ENCODE results near the gene TIMM29.
"Not testable (repeated sequence)": the region's sequence is repeated elsewhere in the genome, so short reads cannot be mapped to it uniquely, and the experiment has no call there.

TIMM29 gene

GRCh38 chr19:10946958-10947657, 18.5 kb downstream of the TIMM29 start:
- Mint-ChIP-seq H3K27me3 (no peaks in the 10 kb centered on the region), H3K4me3 (no peak overlapping the region), H3K9me3 (no peaks in the 10 kb centered on the region), H3K36me3 (ENCODE audit: low read depth) (no peaks in the 10 kb centered on the region), H3K27ac (no peak overlapping the region), H3K4me1 (peaks cover 5% of the 10 kb centered on the region)
- DNase-seq (no peak), ATAC-seq (no peak)

- no peak for ATAC-seq
- H3K4me3 Mint-ChIP-seq: no peak overlapping the region
- H3K27me3 Mint-ChIP-seq: no peaks in the 10 kb centered on the region
- no peaks in the 10 kb centered on the region for H3K36me3 Mint-ChIP-seq (ENCODE audit: low read depth)
- peaks cover 5% of the 10 kb centered on the region for H3K4me1 Mint-ChIP-seq
- no peaks in the 10 kb centered on the region for H3K9me3 Mint-ChIP-seq
- H3K27ac Mint-ChIP-seq: no peak overlapping the region
- no peak for DNase-seq
Observed at GRCh38 chr19:10952809-10953208, 24.2 kb downstream of the TIMM29 start.

- not testable (repeated sequence) for DNase-seq, ATAC-seq, H3K9me3 Mint-ChIP-seq, H3K27me3 Mint-ChIP-seq
- Mint-ChIP-seq H3K4me1 (peaks cover 41% of the 10 kb centered on the region), H3K4me3 (peak overlapping the region; percentile 84), H3K36me3 (ENCODE audit: low read depth) (peaks cover 14% of the 10 kb centered on the region), H3K27ac (peak overlapping the region; percentile 93)
Observed at GRCh38 chr19:10959277-10959968, 30.8 kb downstream of the TIMM29 start.

GRCh38 chr19:10960314-10961072, 31.9 kb downstream of the TIMM29 start, which contains the start of gene SMARCA4:
SMARCA4 (plus strand) TSS chr19:10961030; CDS start chr19:10984152, 23,122 bp downstream.
- H3K27ac Mint-ChIP-seq: peak within 1 kb of the TSS; percentile 93

GRCh38 chr19:10961073-10961860, 32.7 kb downstream of the TIMM29 start:
- H3K9me3 Mint-ChIP-seq: no peaks in the 10 kb centered on the region
- peak; percentile 13 for ATAC-seq
- DNase-seq: no peak

More at GRCh38 chr19:10960314-10961072, 31.9 kb downstream of the TIMM29 start, which contains the start of gene SMARCA4:
- Mint-ChIP-seq H3K9me3 (no peaks in the 10 kb centered on the region), H3K36me3 (ENCODE audit: low read depth) (peaks cover 14% of the 10 kb centered on the region), H3K27me3 (no peaks in the 10 kb centered on the region), H3K4me3 (peak within 1 kb of the TSS; percentile 94), H3K4me1 (peaks cover 46% of the 10 kb centered on the region)
- DNase-seq (peak; percentile 99), ATAC-seq (peak; percentile 61)

GRCh38 chr19:10962863-10963262, 34.3 kb downstream of the TIMM29 start:
- peak overlapping the region; percentile 94 for H3K4me3 Mint-ChIP-seq
- no peaks in the 10 kb centered on the region for H3K27me3 Mint-ChIP-seq
- DNase-seq (no peak), ATAC-seq (no peak)
- H3K36me3 Mint-ChIP-seq (ENCODE audit: low read depth): peaks cover 14% of the 10 kb centered on the region
- peak overlapping the region; percentile 72 for H3K27ac Mint-ChIP-seq
- H3K9me3 Mint-ChIP-seq: no peaks in the 10 kb centered on the region
- peaks cover 54% of the 10 kb centered on the region for H3K4me1 Mint-ChIP-seq

More at GRCh38 chr19:10961073-10961860, 32.7 kb downstream of the TIMM29 start:
- peak overlapping the region; percentile 94 for H3K4me3 Mint-ChIP-seq
- H3K27ac Mint-ChIP-seq: peak overlapping the region; percentile 89
- H3K4me1 Mint-ChIP-seq: peaks cover 48% of the 10 kb centered on the region
- peaks cover 14% of the 10 kb centered on the region for H3K36me3 Mint-ChIP-seq (ENCODE audit: low read depth)
- H3K27me3 Mint-ChIP-seq: no peaks in the 10 kb centered on the region

- Mint-ChIP-seq H3K27me3 (no peaks in the 10 kb centered on the region), H3K4me3 (peak overlapping the region; percentile 94), H3K36me3 (ENCODE audit: low read depth) (peaks cover 14% of the 10 kb centered on the region), H3K4me1 (peaks cover 63% of the 10 kb centered on the region), H3K27ac (peak overlapping the region; percentile 75), H3K9me3 (no peaks in the 10 kb centered on the region)
- ATAC-seq (no peak), DNase-seq (no peak)
Observed at GRCh38 chr19:10963865-10964264, 35.3 kb downstream of the TIMM29 start.

GRCh38 chr19:10964903-10965302, 36.3 kb downstream of the TIMM29 start:
- H3K27ac Mint-ChIP-seq: no peak overlapping the region
- DNase-seq: no peak

GRCh38 chr19:10965398-10965797, 36.8 kb downstream of the TIMM29 start:
- no peaks in the 10 kb centered on the region for H3K27me3 Mint-ChIP-seq
- peaks cover 65% of the 10 kb centered on the region for H3K4me1 Mint-ChIP-seq
- no peak overlapping the region for H3K27ac Mint-ChIP-seq
- H3K9me3 Mint-ChIP-seq: no peaks in the 10 kb centered on the region
- H3K4me3 Mint-ChIP-seq: no peak overlapping the region
- H3K36me3 Mint-ChIP-seq (ENCODE audit: low read depth): peaks cover 14% of the 10 kb centered on the region
- ATAC-seq (no peak), DNase-seq (no peak)

More at GRCh38 chr19:10964903-10965302, 36.3 kb downstream of the TIMM29 start:
- H3K36me3 Mint-ChIP-seq (ENCODE audit: low read depth): peaks cover 14% of the 10 kb centered on the region
- H3K27me3 Mint-ChIP-seq: no peaks in the 10 kb centered on the region
- H3K4me1 Mint-ChIP-seq: peaks cover 64% of the 10 kb centered on the region
- no peak for ATAC-seq
- no peaks in the 10 kb centered on the region for H3K9me3 Mint-ChIP-seq
- no peak overlapping the region for H3K4me3 Mint-ChIP-seq

- no peak overlapping the region for H3K4me3 Mint-ChIP-seq
- H3K9me3 Mint-ChIP-seq: no peaks in the 10 kb centered on the region
- ATAC-seq: no peak
- DNase-seq: no peak
- no peaks in the 10 kb centered on the region for H3K27me3 Mint-ChIP-seq
- peaks cover 61% of the 10 kb centered on the region for H3K4me1 Mint-ChIP-seq
- H3K36me3 Mint-ChIP-seq (ENCODE audit: low read depth): peaks cover 10% of the 10 kb centered on the region
- no peak overlapping the region for H3K27ac Mint-ChIP-seq
Observed at GRCh38 chr19:10966809-10967208, 38.2 kb downstream of the TIMM29 start.

- ATAC-seq: no peak
- Mint-ChIP-seq H3K4me1 (peaks cover 51% of the 10 kb centered on the region), H3K27ac (no peak overlapping the region)
Observed at GRCh38 chr19:10968527-10969135, 40.0 kb downstream of the TIMM29 start.

GRCh38 chr19:10971107-10971726, 42.6 kb downstream of the TIMM29 start:
- no peak overlapping the region for H3K4me3 Mint-ChIP-seq
- no peaks in the 10 kb centered on the region for H3K27me3 Mint-ChIP-seq
- H3K36me3 Mint-ChIP-seq (ENCODE audit: low read depth): peaks cover 8% of the 10 kb centered on the region
- H3K4me1 Mint-ChIP-seq: peaks cover 48% of the 10 kb centered on the region
- no peaks in the 10 kb centered on the region for H3K9me3 Mint-ChIP-seq
- ATAC-seq (no peak), DNase-seq (no peak)
- H3K27ac Mint-ChIP-seq: no peak overlapping the region

More at GRCh38 chr19:10968527-10969135, 40.0 kb downstream of the TIMM29 start:
- Mint-ChIP-seq H3K27me3 (no peaks in the 10 kb centered on the region), H3K4me3 (no peak overlapping the region), H3K36me3 (ENCODE audit: low read depth) (peaks cover 9% of the 10 kb centered on the region), H3K9me3 (no peaks in the 10 kb centered on the region)
- no peak for DNase-seq

- ATAC-seq: no peak
- Mint-ChIP-seq H3K9me3 (no peaks in the 10 kb centered on the region), H3K4me3 (no peak overlapping the region), H3K4me1 (peaks cover 41% of the 10 kb centered on the region), H3K27ac (no peak overlapping the region), H3K36me3 (ENCODE audit: low read depth) (peaks cover 8% of the 10 kb centered on the region), H3K27me3 (no peaks in the 10 kb centered on the region)
- no peak for DNase-seq
Observed at GRCh38 chr19:10975374-10976130, 46.9 kb downstream of the TIMM29 start.
